Esophagus squamous epithelium (tissue), 5 donors: ENCODE results near the gene NMNAT3. TPM values are rescaled to one million over a fixed set of nuclear protein-coding genes. Genes with fewer than 3 reads are reported as not detected.
A peak's percentile ranks its signal among the peaks of the same experiment; 100 is the strongest.

Experiments used
- DNase-seq: peaks from one replicate; lab custom pipeline; 2025; lab: John Stamatoyannopoulos, UW
- H3K27ac ChIP-seq, 4 donors: fragments of 200-600 bp; sonication (generic); one replicate each; pipeline ENCODE4 v1.5.1; 2016 to 2019; ENCODE audit warnings: mild to moderate bottlenecking in 1 of 4
- H3K27me3 ChIP-seq, 4 donors: fragments of 200-600 bp; sonication (generic); 1 replicate in 3 of 4; 2 replicates in 1 of 4; pipeline versions ENCODE4 v1.5.1 to v1.6.0; 2017 to 2021; ENCODE audit warnings: antibody characterized with exemption in 1 of 4
- H3K36me3 ChIP-seq, 3 donors: fragments of 200-600 bp; sonication (generic); one replicate each; pipeline ENCODE4 v1.5.1; 2016 to 2019
- H3K4me1 ChIP-seq, 3 donors: fragments of 200-600 bp; sonication (generic); one replicate each; pipeline ENCODE4 v1.5.1; 2017 to 2019
- H3K4me3 ChIP-seq, 4 donors: fragments of 200-600 bp; sonication (generic); 1 replicate in 3 of 4; 2 replicates in 1 of 4; pipeline ENCODE4 v1.5.1; 2016 to 2019; ENCODE audit warnings: mild to moderate bottlenecking in 2 of 4, moderate library complexity in 1 of 4
- H3K9me3 ChIP-seq, 3 donors: fragments of 200-600 bp; sonication (generic); one replicate each; pipeline ENCODE4 v1.5.1; 2016 to 2019
- POLR2A ChIP-seq, 4 donors: fragments of 450-650 bp; IDR thresholded peaks; one replicate each; pipeline ENCODE4 v1.6.1; 2017; ENCODE audit warnings: antibody characterized with exemption in 4 of 4, mild to moderate bottlenecking in 4 of 4, moderate library complexity in 3 of 4
- WGBS, 2 donors: methylation state at CpG; one replicate each; pipeline ENCODE4 v1.1.5; 2018; 5-methylcytosine and 5-hydroxymethylcytosine counted together
- intact Hi-C: fragments of 100-400 bp; cut with DNase I; formaldehyde crosslinking; loops from one replicate; pipeline ENCODE4 v1.15.0; 2022
- total RNA-seq, 4 donors: library from RNA; depleted of rRNA; stranded (reverse); fragments of >200 nt; gene quantifications; one replicate each; pipeline ENCODE4 v1.1.0, GENCODE V29; 2016
- TF ChIP-seq, protein P1 (sequence below), 6 experiments: fragments of 450-650 bp in 4 of 6; fragments of 200-600 bp in 2 of 6; sonication (generic) in 2 of 6; IDR thresholded peaks; one replicate each; pipeline ENCODE4 v1.5.1; 2016 to 2019; ENCODE audit warnings: antibody characterized with exemption in 6 of 6, mild to moderate bottlenecking in 4 of 6, moderate library complexity in 4 of 6
- donor health status: DM: yes; HTN: yes; CAD: no.

NMNAT3 gene
- total RNA-seq, 4 donors from 2014 or later: 7.6 to 11.6 (median 9.4) TPM

DNA sequence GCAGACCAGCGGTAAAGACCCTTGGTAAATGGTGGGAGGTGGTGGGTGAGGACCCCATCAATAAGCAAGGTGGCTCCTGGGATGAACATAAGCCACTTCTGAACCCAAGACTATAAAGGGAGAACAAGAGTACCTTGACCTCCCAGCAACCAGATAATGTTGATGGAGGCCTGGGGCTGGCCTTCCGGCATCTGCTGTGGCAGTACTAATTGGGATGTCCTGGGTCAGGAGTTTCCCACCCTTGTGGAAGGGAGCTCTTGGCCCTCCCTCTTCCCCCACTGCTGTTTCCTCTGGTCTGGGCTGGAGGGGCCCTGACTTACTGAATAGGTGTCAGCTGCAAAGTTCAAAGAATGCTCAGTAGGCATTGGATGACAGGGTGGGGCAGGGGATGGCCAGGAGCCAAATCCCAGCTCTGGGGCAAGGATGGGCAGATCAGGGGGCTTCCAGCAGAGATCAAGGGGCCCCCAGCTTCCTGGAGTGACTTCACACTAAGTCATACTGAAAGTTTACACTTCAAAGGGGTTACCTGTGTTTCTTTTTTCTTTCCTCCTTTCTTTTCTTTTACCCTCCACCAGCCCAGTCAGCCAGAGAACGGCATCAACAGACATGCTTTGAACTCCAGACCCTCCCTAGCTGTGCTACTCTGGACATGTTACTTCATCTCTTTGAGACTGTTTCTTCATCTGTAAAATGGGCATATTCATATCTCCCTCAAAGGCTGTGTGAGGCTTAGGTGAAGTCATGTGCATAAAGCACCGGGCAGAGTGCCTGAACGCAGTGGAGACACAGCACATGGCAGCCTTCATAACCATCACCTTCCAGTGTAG lies 139.8 kb downstream of the NMNAT3 start:
- no peak for DNase-seq
- Histone ChIP-seq H3K4me1 (peaks cover 26 to 74% (median 37%) of the 10 kb centered on the region in 3 donors), H3K36me3 (no peaks in the 10 kb centered on the region), H3K27me3 (peaks cover 0 to 13% (median 0%) of the 10 kb centered on the region in 4 donors), H3K9me3 (no peaks in the 10 kb centered on the region), H3K27ac (peak overlapping the region in 2 of 4 donors; percentile 79 to 82), H3K4me3 (no peak overlapping the region)
- 78 to 83% methylated on average over 5 of the region's 5 CpGs for WGBS, 2 donors
- no peak for TF ChIP-seq POLR2A (IDR thresholded peaks at IDR 0.05)
- TF ChIP-seq, protein P1, sequence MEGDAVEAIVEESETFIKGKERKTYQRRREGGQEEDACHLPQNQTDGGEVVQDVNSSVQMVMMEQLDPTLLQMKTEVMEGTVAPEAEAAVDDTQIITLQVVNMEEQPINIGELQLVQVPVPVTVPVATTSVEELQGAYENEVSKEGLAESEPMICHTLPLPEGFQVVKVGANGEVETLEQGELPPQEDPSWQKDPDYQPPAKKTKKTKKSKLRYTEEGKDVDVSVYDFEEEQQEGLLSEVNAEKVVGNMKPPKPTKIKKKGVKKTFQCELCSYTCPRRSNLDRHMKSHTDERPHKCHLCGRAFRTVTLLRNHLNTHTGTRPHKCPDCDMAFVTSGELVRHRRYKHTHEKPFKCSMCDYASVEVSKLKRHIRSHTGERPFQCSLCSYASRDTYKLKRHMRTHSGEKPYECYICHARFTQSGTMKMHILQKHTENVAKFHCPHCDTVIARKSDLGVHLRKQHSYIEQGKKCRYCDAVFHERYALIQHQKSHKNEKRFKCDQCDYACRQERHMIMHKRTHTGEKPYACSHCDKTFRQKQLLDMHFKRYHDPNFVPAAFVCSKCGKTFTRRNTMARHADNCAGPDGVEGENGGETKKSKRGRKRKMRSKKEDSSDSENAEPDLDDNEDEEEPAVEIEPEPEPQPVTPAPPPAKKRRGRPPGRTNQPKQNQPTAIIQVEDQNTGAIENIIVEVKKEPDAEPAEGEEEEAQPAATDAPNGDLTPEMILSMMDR (IDR thresholded peaks at IDR 0.05): no peak
- intact Hi-C loops: no loop called here

DNA sequence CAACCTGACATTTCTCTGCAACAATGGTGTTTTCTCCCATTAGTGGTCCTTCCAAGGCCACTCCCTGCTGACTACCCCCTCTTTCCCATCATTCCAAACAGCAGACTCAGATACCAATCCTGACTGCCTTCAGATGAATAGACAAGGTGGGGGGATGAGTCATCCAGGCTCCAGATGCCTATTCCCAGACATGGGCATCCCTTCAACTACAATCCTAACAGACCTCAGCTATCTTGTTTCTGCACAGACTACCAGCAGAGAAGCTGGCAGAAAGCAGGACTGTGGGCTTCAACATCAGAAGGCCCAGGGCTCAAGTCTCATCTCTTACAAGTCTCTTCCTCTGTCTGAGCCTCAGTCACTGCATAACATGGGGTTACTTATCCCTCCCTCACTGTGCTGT lies 140.4 kb downstream of the NMNAT3 start:
- TF ChIP-seq, protein P1 (IDR thresholded peaks at IDR 0.05): no peak
- no peak for TF ChIP-seq POLR2A (IDR thresholded peaks at IDR 0.05)
- no peak for DNase-seq
- Histone ChIP-seq H3K36me3 (no peaks in the 10 kb centered on the region), H3K4me1 (peaks cover 26 to 80% (median 39%) of the 10 kb centered on the region in 3 donors), H3K27me3 (peaks cover 0 to 13% (median 0%) of the 10 kb centered on the region in 4 donors), H3K9me3 (no peaks in the 10 kb centered on the region), H3K27ac (no peak overlapping the region), H3K4me3 (no peak overlapping the region)
- intact Hi-C loops: no loop called here

GRCh38 chr3:139534992-139535879 lies 142.5 kb downstream of the NMNAT3 start:
- Histone ChIP-seq H3K4me3 (no peak overlapping the region), H3K27ac (peak overlapping the region; percentile 24 to 74 (median 60)), H3K4me1 (peaks cover 26 to 70% (median 39%) of the 10 kb centered on the region in 3 donors), H3K9me3 (no peaks in the 10 kb centered on the region), H3K27me3 (peaks cover 0 to 13% (median 0%) of the 10 kb centered on the region in 4 donors), H3K36me3 (no peaks in the 10 kb centered on the region)
- WGBS, 2 donors: 56 to 62% methylated on average over 11 to 12 of the region's 12 CpGs
- intact Hi-C loops: no loop called here
- TF ChIP-seq, protein P1 (IDR thresholded peaks at IDR 0.05): no peak
- TF ChIP-seq POLR2A (IDR thresholded peaks at IDR 0.05): no peak
- no peak for DNase-seq

DNA sequence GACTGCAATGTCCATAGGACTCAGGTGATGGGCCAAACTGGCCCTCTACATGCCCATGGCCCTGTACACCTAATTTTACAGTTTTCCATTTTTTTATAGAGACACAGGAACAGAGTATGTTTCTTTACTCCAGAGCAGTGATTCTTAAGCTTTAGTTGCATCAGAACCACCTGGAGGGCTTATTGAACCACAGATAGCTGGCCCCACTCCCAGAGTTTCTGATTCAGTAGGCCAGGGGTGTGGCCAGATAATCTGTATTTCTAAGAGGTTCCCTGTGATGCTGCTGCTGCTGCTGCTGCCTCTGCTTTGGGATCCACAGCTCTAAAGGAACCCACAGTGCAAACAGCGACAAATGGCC lies 143.3 kb downstream of the NMNAT3 start:
- Histone ChIP-seq H3K4me1 (peaks cover 26 to 68% (median 38%) of the 10 kb centered on the region in 3 donors), H3K27ac (peak overlapping the region; percentile 48 to 74 (median 60)), H3K4me3 (no peak overlapping the region), H3K9me3 (no peaks in the 10 kb centered on the region), H3K36me3 (no peaks in the 10 kb centered on the region), H3K27me3 (peaks cover 0 to 9% (median 0%) of the 10 kb centered on the region in 4 donors)
- TF ChIP-seq, protein P1 (IDR thresholded peaks at IDR 0.05): no peak
- TF ChIP-seq POLR2A (IDR thresholded peaks at IDR 0.05): no peak
- WGBS, 2 donors: 56 to 58% methylated on average over 1 of the region's 1 CpG
- intact Hi-C loops: no loop called here
- DNase-seq: no peak
